ENCODE measurements around the gene FGD6.

FGD6 gene

GRCh38 chr12:95073698-95074520, 143.4 kb downstream of the FGD6 start:
- no peak for DNase-seq

DNA sequence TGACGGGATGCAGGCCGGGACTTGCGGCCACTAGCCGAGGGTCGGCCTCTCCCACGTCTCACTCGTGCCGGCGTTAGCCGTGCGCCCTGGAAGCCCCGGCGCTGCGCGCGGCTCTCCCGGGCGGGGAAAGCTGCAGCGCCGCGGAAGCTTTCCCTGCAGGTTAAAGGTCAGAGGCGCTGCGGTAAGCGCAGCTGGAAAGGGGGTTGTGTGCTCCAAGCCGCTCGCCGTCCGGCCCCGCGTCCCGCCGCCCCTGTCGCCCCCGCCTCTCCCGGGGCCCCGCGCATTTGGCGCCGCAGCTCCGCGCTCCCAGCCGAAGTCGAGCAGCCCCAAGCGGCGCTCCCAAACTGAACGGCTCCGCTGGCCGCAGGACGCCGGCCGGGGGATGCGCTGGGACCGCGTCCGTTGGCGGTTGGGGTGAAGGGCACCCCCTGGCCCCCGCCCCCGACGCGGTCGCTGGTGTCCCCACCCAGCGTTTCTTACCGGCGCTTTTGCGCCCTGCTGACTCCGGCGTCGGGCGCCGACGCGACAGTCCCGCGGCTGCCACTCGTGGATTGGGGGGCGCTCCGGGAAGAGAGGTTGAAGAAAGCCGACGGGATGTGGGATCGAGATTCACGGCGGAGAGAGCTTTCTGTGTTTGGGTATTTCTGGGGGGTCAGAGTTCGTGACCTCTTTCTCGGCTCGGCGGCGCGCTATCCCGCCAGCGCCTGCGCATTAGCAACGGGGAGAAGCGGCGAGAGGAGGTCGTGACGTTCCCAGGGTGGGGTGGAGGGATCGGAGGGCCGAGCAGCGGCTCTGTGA, 144.2 kb downstream of the FGD6 start, which contains the start of gene NR2C1:
Gene NR2C1 (minus strand): TSS at position 719 of the 798 bp plus-strand sequence. CDS start 6,234 bp downstream, outside the sequence.
- DNase-seq = peak; percentile 90 to 91

DNA sequence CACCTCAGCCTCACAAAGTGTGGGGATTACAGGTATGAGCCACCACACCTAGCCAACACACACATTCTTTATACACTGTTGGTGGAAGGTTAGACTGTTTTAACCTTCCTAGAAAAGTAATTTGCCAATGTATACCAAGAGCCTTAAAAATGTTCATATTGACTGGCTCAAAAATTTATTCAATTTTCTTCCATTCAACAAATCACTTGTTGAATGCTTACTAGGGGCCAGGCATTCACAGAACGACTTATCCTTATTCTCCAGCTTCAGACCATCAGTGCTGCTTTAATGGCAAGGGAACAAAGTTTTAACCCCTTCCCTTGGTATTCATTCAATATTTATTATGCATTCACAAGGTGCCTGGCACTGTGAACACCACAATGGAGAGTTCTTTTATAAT, 146.9 kb downstream of the FGD6 start:
- DNase-seq = no peak

- DNase-seq = no peak
Measured at GRCh38 chr12:95066091-95066855, 151.0 kb downstream of the FGD6 start.

- DNase-seq = no peak
Measured at GRCh38 chr12:95060951-95061350, 156.3 kb downstream of the FGD6 start.

- no peak for DNase-seq
Measured at GRCh38 chr12:95059984-95060383, 157.3 kb downstream of the FGD6 start.

- no peak for DNase-seq
Measured at GRCh38 chr12:95057424-95057823, 159.8 kb downstream of the FGD6 start.

DNA sequence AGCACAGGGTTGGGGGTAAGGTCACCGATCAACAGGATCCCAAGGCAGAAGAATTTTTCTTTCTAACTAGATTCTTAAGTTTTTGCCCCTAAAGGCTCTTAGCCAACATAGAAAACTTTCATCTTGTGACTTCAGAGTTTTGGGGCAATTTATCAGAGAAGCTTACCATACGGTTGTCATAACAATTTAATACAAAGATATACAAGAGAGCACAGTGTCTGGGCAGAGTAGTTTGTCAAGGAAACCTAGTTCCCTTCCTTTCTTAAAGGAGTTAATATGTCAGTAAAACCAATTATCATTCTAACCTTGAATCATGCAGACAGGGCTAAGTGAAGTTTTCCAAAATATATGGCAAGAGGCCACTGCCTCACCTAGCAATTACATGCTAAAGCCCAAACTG, 162.2 kb downstream of the FGD6 start:
- no peak for DNase-seq

- no peak for DNase-seq
Measured at GRCh38 chr12:95054206-95054605, 163.1 kb downstream of the FGD6 start.

- no peak for DNase-seq
Measured at GRCh38 chr12:95051241-95051640, 166.0 kb downstream of the FGD6 start.

- DNase-seq = no peak
Measured at GRCh38 chr12:95037906-95038305, 179.4 kb downstream of the FGD6 start.

DNA sequence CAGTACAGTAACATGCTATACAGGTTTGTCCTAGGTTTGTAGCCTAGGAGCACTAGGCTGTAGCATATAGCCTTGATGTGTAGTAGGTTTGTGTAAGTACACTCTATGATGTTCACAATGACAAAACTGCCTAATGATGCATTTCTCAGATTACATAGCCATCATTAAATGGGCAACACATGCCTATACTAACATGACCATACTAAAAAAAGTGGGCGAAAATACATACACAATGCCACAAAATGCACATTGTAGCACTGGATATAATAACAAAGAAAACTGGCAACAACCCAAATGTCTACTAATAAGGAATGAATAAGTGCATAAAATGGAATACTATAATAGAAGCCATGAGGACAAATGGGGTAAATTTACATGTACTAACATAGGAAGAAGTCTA, 182.5 kb downstream of the FGD6 start:
- DNase-seq = no peak

All from activated CD4-positive, alpha-beta T cell treated with anti-CD3 and anti-CD28 coated beads for 4 hours (primary cell).